GM12892 (cell line): ENCODE results near the gene CHL1.

Experiments used
- DNase-seq: peaks from one replicate; pipeline ENCODE4 v3.0.0; 2011; ENCODE audit not compliant: insufficient read length
- FAIRE-seq: peaks from 2 replicates; lab custom pipeline; 2011; peaks lifted over from hg19 to GRCh38; lab: Jason Lieb, UNC
- POLR2A ChIP-seq: IDR thresholded peaks from 2 replicates; pipeline ENCODE4 v1.6.1; 2011; ENCODE audit warnings: low read depth, low read length, control low read depth
- POLR2AphosphoS5 ChIP-seq: IDR thresholded peaks from 2 replicates; pipeline ENCODE4 v1.6.1; 2011; ENCODE audit warnings: low read depth, low read length, control low read depth
- TAF1 ChIP-seq: IDR thresholded peaks from 2 replicates; pipeline ENCODE4 v1.6.1; 2011; ENCODE audit warnings: low read depth, mild to moderate bottlenecking, control low read depth, low read length, borderline replicate concordance

Gene CHL1

DNA sequence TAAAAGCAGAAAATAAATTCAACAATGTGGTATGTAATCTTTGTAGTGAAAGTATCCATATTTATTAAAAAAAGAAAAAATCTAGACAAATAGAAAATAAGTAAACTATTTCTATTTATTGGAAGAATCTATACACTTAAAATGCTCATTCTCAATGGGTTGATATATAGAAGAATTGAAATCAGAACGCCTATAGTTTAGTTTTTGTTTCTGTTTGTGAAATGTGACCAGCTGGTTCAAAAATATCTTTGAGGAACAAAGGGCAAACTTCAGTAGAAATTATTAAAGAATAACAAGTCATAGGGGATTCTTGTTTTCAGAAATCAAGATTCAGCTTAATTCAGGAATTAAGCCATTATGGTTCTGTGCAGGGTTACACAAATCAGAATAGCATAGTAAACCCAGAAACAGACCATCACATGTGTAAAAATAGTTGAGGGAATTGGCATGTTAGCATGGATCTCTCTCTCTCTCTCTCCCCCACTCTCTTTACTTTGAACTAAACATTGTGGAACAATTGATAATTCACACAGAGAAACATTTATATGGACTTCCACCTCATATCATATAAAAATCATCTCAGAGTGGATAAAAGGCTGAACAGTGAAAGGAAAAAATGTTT lies 134.0 kb downstream of the CHL1 start:
- TF ChIP-seq POLR2A = no peak
- no peak for TF ChIP-seq TAF1
- TF ChIP-seq POLR2AphosphoS5 = no peak
- DNase-seq (no peak), FAIRE-seq (no peak)

DNA sequence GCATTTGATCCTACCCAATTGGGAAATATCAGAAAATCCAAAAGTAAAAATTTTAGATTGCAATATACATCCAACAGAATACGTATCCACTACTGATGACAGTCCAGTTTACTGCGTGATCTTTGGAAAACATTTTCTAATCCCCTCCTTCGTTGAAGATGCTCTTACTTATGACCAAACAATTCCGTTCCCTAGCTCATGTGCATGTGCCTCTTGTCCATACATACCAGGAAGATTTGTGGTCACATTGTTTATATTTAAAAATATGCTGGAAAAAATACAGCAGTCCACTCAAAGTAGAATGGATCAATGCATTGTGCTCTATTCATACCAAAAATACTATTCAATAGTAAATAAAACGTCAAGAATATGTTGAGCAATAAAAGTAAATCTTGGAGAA lies 135.3 kb downstream of the CHL1 start:
- TF ChIP-seq TAF1 (no peak), POLR2AphosphoS5 (no peak), POLR2A (no peak)
- no peak for DNase-seq
- no peak for FAIRE-seq

DNA sequence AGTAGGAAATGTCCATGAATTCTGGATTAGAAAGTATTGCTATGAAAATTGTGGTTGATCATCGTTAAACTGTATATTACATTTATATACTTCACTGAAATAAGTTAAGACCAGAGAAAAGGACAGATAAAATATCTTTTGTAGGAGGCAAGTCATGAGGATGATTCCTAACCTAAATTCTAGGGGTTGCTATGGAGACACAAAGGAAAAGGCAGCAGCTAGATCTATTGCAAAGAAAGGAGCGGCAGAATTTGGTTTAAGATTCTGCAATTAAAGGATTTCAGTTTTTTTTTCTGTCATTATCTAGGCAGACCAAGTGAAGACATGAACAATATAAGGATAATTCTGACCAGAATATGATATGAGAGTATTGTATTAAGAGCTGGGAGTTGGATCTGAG lies 136.1 kb downstream of the CHL1 start:
- FAIRE-seq = no peak
- TF ChIP-seq TAF1 (no peak), POLR2AphosphoS5 (no peak), POLR2A (no peak)

DNA sequence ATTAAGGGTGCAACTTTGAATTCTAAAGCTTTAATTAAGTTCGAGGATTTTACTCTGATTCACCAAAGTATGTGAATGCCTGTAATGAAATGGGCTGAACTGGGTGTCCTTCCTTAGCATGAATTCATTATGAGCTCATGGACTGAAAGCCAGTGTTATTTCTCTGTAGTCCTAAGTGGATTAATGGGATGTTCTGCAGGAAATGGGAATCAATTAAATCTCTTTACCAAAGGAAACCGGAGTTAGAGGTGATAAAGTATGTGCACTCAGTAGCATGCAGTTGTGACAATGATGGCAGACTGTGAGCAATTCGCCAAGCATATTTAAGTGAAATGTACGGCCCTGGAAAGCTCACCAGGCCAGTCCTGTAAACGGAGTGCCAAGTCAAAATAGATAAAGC lies 138.7 kb downstream of the CHL1 start:
- TF ChIP-seq TAF1 (no peak), POLR2AphosphoS5 (no peak), POLR2A (no peak)
- DNase-seq = no peak
- FAIRE-seq = no peak

More for the DNA sequence above, 136.1 kb downstream of the CHL1 start:
- DNase-seq = no peak

DNA sequence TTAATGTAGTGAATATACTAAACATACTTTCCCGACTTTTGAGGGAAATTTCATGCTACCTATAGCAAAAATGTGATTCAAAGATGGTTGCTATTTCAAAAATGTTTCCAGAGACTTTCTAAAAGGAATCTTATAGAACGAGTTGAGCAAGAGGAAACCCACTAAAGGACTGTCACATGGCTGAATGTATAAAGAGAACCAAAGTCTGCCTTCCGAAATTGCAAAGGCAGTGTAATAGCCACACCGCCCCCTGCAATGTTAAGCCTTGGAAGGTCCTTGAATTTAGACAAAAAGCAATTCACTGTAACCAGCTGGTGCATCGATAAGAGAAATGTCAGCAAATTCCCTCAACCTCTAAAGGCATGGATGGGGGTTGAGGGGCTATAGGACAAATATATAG lies 142.8 kb downstream of the CHL1 start:
- TF ChIP-seq POLR2AphosphoS5 = no peak
- TF ChIP-seq POLR2A = no peak
- no peak for TF ChIP-seq TAF1
- DNase-seq = no peak
- no peak for FAIRE-seq

DNA sequence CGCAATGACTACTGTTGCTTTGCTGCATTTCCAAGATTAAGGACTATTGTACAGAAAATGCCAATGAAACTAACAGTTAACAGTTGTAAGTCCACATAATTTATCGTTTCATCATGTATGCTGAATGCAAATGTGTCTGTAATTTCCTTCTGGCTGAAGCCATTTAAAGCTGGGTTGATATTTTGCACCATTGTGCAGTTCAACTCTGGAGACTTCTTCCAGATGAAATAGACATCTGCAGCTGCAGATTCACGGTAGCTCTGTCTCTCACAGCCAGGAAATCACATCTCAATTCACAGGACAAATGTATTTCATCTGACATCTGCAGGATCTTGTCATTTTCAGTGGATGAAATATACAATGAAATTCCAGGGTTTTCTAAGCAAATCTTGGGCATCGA lies 145.4 kb downstream of the CHL1 start:
- no peak for FAIRE-seq
- TF ChIP-seq POLR2A (no peak), POLR2AphosphoS5 (no peak), TAF1 (no peak)
- DNase-seq = no peak

DNA sequence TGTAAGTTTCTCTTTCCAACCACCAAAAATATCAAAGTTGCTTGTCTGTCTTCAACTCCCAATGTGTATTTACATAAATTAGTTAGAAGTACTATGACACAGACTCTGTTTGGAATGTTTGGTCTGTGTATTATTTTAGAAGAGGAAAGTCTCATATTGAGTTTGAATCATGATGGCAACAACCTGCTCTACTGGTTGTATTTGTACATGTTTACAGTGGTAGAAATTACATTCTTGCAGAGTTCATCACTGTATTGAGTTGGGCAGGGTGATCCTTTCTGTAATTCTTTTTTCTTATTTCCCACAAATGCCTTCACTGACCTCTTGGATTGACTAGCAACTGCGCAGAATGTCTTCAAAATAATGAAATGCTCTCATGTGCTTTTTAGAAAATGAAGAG lies 149.6 kb downstream of the CHL1 start:
- no peak for FAIRE-seq
- no peak for TF ChIP-seq TAF1
- TF ChIP-seq POLR2AphosphoS5 = no peak
- TF ChIP-seq POLR2A = no peak
- no peak for DNase-seq

DNA sequence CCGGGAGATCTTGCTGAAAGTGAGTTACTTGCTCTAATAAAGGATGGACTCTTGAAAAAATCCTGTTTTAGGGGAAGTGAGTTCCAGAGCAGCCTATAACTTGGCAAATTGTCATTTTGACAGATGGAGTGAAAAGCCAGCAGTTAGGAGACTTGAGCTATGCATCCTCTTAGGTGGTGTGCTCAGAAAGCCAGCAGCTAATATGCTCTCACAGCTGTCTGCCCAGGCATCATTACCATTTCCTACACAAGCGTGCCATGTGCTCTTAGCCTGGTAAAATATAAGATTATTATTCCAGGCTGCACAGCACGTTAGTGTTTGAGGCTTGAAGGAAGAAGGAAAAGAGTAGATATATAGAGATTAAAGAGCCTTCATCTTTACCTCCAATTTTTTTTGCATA lies 151.0 kb downstream of the CHL1 start:
- FAIRE-seq (no peak), DNase-seq (no peak)
- TF ChIP-seq TAF1 (no peak), POLR2A (no peak), POLR2AphosphoS5 (no peak)

DNA sequence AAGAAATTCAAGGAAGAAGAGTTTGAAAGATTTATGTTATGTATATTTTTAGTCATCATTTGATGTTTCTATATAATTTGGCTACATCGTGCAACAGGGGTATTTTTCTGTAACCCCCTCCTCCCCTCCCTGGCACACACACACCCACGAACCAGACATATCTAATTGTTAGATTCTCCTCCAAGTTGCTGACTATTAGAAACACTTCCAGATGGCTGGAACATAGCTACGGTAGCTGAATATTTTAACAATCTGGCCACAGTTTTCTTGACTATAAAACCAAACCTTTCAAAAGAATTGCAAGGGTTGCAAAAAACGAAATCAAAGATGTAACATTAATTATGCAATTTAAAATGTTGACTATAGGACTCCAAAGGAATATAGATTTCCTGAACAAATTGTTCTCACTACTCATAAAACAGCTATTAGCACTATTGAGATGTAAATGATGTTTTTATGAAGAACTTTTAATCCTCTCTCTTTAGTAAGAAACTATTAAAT lies 154.4 kb downstream of the CHL1 start:
- no peak for TF ChIP-seq POLR2A
- no peak for TF ChIP-seq POLR2AphosphoS5
- TF ChIP-seq TAF1 = no peak
- DNase-seq (no peak), FAIRE-seq (no peak)

DNA sequence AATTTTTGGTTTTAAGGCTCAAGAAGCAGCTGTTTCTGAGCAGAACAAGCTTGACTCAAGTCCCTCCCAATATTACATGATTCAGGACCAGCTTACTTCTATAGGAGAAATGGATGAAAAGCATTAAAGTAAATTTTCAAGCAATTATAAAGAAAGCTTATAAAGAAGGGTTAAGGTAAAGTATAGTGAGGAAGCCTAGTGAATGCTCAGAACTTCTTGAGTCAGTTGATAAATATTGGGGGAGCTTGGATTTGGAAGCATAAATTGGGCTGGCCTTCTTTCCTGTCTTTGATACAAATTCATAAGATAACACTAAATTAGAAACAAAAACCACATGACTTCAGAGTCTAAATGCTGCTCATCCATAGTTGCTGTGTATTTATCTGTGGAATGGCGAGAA lies 156.0 kb downstream of the CHL1 start:
- FAIRE-seq (no peak), DNase-seq (no peak)
- TF ChIP-seq POLR2A (no peak), POLR2AphosphoS5 (no peak), TAF1 (no peak)

DNA sequence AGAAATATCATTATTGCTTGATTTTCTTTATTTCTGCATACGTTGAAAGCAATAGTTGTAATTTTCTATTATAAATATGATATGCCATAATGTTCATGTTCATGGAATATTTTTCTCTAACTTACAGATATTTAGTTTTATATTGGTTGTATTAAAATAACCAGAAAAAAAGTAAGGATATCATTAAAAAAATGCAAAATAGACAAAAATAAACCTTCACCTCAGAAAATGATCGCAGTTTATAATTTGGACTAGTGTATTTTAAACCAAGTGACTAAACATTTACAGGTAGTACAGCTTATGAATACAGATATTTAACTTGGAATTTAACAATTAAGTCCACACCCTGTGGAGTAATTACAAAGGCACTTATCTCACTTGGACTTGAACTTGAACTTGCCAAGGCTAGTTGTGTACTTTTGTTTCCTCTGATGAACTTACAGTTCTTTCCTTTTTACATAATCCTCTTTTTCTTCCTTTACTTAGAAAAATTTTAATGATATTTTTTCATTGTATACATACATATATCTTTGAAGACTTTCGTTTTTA lies 156.7 kb downstream of the CHL1 start:
- TF ChIP-seq POLR2A (no peak), TAF1 (no peak), POLR2AphosphoS5 (no peak)
- FAIRE-seq = no peak
- no peak for DNase-seq

DNA sequence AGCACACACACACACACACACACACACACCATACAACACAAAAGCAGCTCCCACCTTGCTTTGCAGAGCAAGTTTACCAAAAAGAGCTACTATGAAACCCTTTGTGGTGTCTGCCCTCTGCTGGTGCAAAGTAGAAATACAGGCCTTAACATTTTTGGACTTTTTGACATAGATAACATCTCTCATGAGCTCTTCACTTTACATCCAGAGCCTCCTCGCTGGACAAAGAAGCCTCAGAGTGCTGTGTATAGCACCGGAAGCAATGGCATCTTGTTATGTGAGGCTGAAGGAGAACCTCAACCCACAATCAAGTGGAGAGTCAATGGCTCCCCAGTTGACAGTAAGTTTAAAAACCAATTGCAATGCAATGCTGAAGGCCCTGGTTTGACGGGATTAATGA lies 157.9 kb downstream of the CHL1 start:
- peak; percentile 54 for FAIRE-seq
- DNase-seq = peak; percentile 2
- TF ChIP-seq POLR2A = no peak
- no peak for TF ChIP-seq TAF1
- no peak for TF ChIP-seq POLR2AphosphoS5

DNA sequence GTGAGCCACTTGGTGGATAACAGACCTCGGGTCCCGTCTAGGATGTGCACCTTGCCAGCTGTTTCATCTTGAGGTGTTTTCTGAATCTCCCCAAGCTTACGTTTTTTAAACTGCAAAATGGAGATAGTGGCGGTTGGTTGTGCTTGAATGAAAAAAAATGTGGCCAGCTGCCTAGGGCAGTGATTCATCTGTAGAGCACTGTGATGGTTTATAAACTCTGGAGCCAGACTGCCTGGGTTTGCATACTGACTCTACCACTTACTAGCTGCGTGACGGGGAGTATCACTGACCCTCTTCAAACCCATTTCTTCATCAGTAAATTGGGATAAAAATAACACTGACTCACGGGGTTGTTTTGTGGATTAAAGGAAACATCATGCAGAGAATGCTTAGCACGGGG lies 159.1 kb downstream of the CHL1 start:
- DNase-seq = no peak
- no peak for FAIRE-seq
- TF ChIP-seq POLR2A (no peak), TAF1 (no peak)
